Stomach (tissue), 4 donors: Measurements from ENCODE around the gene CTNNA3.

Experiments used
- EP300 ChIP-seq: sonication (generic); formaldehyde crosslinking; IDR thresholded peaks from one replicate; pipeline ENCODE4 v1.6.1; 2017; ENCODE audit warnings: antibody characterized with exemption
- TF ChIP-seq, protein P1 (sequence below), 7 experiments: fragments of 450-650 bp in 4 of 7; fragments of 200-600 bp in 3 of 7; sonication (generic) in 3 of 7; IDR thresholded peaks; one replicate each; pipeline ENCODE4 v1.5.1; 2016 to 2019; ENCODE audit warnings: antibody characterized with exemption in 7 of 7, control low read depth in 2 of 7, mild to moderate bottlenecking in 1 of 7

DNA sequence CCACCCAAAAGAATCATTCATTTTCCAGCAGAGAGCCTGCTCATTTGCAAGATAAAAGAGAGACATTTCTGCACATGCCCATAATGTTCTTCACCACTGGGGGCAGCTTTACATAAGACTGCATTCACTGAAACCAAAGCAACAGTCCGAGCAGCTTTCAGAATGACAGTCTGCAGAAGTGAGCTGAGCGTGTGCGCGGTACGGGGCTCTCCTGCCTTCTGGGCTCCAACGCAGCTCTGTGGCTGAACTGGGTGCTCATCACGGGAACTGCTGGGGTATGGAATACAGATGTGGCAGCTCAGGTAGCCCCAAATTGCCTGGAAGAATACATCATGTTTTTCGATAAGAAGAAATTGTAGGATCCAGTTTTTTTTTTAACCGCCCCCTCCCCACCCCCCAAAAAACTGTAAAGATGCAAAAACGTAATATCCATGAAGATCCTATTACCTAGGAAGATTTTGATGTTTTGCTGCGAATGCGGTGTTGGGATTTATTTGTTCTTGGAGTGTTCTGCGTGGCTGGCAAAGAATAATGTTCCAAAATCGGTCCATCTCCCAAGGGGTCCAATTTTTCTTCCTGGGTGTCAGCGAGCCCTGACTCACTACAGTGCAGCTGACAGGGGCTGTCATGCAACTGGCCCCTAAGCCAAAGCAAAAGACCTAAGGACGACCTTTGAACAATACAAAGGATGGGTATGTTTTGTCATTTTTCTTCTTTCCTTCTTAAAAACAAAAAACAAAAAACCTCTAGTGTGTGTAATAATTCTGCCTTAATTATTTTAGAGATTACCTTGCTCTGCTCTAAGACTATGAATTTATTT is 769.9 kb downstream of the CTNNA3 start, which contains the start of gene LRRTM3:
- TF ChIP-seq, protein P1, sequence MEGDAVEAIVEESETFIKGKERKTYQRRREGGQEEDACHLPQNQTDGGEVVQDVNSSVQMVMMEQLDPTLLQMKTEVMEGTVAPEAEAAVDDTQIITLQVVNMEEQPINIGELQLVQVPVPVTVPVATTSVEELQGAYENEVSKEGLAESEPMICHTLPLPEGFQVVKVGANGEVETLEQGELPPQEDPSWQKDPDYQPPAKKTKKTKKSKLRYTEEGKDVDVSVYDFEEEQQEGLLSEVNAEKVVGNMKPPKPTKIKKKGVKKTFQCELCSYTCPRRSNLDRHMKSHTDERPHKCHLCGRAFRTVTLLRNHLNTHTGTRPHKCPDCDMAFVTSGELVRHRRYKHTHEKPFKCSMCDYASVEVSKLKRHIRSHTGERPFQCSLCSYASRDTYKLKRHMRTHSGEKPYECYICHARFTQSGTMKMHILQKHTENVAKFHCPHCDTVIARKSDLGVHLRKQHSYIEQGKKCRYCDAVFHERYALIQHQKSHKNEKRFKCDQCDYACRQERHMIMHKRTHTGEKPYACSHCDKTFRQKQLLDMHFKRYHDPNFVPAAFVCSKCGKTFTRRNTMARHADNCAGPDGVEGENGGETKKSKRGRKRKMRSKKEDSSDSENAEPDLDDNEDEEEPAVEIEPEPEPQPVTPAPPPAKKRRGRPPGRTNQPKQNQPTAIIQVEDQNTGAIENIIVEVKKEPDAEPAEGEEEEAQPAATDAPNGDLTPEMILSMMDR (IDR thresholded peaks at IDR 0.05): peak in 5 of 7 experiments; percentile 45 to 56 (median 53)
- TF ChIP-seq EP300: no peak
